ENCODE measurements around the gene CBX1. TPM values are rescaled to one million over a fixed set of nuclear protein-coding genes. Genes with fewer than 3 reads are reported as not detected.

The CBX1 gene
- total RNA-seq, 2 experiments from 2014 or later: 52.3 to 53.0 TPM

DNA sequence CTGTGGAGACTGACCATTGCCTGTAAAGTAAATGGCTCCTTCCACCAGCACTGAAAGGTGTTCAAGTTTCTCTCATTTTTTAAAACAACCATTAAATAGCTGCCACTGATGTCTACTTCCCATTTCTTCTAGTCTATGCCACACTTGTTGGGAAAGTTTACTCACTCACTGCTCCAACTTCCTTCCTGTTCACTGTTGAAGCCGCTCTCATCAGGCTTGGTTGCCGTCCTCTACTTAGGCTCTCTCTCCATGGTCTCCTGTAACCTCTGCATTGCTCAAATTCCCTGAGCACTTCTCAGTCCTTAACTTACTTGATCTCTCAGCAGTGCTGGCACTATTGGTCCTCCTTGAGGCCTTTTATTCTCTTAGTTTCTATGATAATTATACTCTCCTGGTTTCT, 38.7 kb upstream of the CBX1 start:
- Mint-ChIP-seq H3K27me3 (no peaks in the 10 kb centered on the region), H3K36me3 (ENCODE audit: low read depth) (peaks cover 18% of the 10 kb centered on the region), H3K9me3 (no peaks in the 10 kb centered on the region), H3K4me1 (ENCODE audit: low read depth) (peaks cover 22% of the 10 kb centered on the region), H3K4me3 (no peak overlapping the region), H3K27ac (peak overlapping the region; percentile 42)
- no peak for DNase-seq
- POLR2A ChIA-PET: no interaction called here
- no peak for TF ChIP-seq CTCF (IDR thresholded peaks at IDR 0.05)
- CTCF ChIA-PET: interaction anchor here (1.2 to 3.8 kb wide), 3 partner anchors 42 to 113 kb away, joined by 3 to 11 read pairs (median 3); no protein-coding TSS in a partner anchor
- intact Hi-C loops (cut with micrococcal nuclease): no loop called here
- peak; percentile 40 for ATAC-seq

- no peaks in the 10 kb centered on the region for H3K27me3 Mint-ChIP-seq
- H3K36me3 Mint-ChIP-seq (ENCODE audit: low read depth): peaks cover 18% of the 10 kb centered on the region
- DNase-seq: no peak
- H3K4me3 Mint-ChIP-seq: no peak overlapping the region
- H3K27ac Mint-ChIP-seq: no peak overlapping the region
- no peak for TF ChIP-seq CTCF (IDR thresholded peaks at IDR 0.05)
- POLR2A ChIA-PET: interaction anchor here (0.6 kb wide), 1 partner anchor 711 kb away, joined by 3 read pairs; no protein-coding TSS in a partner anchor
- intact Hi-C loops (cut with micrococcal nuclease): no loop called here
- CTCF ChIA-PET: interaction anchor here (0.9 to 3.8 kb wide), 3 partner anchors 57 to 480 kb away, joined by 3 to 11 read pairs (median 3); no protein-coding TSS in a partner anchor
- H3K4me1 Mint-ChIP-seq (ENCODE audit: low read depth): peaks cover 14% of the 10 kb centered on the region
- ATAC-seq: no peak
- no peaks in the 10 kb centered on the region for H3K9me3 Mint-ChIP-seq
Observed at GRCh38 chr17:48137656-48138055, 36.4 kb upstream of the CBX1 start.

DNA sequence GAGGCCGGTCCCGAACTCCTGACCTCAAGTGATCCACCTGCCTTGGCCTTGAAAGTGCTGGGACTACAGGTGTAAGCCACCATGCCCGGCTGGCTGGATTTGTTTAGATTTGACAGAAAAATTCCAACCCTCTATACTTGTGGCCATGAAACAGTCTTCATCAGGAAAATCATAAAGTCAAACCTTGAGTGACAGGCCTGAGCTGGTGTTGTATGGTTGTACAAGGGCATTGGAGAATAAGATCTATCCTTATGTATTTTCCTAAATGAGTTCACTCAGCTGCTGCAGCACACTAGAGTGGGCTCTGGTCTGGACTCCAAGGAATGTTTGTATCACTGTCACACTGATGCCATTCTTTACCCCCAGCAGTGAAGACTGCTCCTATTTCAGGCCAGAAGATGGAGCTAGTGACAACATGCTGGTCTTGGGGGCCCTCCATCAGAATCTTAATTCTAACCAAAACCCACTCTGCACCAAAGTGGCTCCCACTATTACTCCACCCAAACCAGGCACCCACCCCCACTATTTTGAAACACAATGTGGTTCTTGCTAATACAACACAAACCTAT, 33.7 kb upstream of the CBX1 start:
- ChIA-PET POLR2A (no interaction called here), CTCF (interaction anchor here (1.2 to 9.3 kb wide), 4 partner anchors 22 to 458 kb away, joined by 3 to 135 read pairs (median 4); no protein-coding TSS in a partner anchor)
- Mint-ChIP-seq H3K27ac (no peak overlapping the region), H3K4me3 (no peak overlapping the region), H3K4me1 (ENCODE audit: low read depth) (peaks cover 5% of the 10 kb centered on the region), H3K9me3 (no peaks in the 10 kb centered on the region), H3K36me3 (ENCODE audit: low read depth) (peaks cover 11% of the 10 kb centered on the region), H3K27me3 (no peaks in the 10 kb centered on the region)
- TF ChIP-seq CTCF (IDR thresholded peaks at IDR 0.05): no peak
- intact Hi-C loops (cut with micrococcal nuclease): no loop called here
- DNase-seq (no peak), ATAC-seq (peak; percentile 19)

- no peaks in the 10 kb centered on the region for H3K27me3 Mint-ChIP-seq
- H3K27ac Mint-ChIP-seq: no peak overlapping the region
- ChIA-PET CTCF (interaction anchor here (0.7 to 9.3 kb wide), 6 partner anchors 9 to 458 kb away, joined by 3 to 135 read pairs (median 4); no protein-coding TSS in a partner anchor), POLR2A (no interaction called here)
- no peaks in the 10 kb centered on the region for H3K4me1 Mint-ChIP-seq (ENCODE audit: low read depth)
- no peak for TF ChIP-seq CTCF (IDR thresholded peaks at IDR 0.05)
- no peaks in the 10 kb centered on the region for H3K9me3 Mint-ChIP-seq
- no peak for ATAC-seq
- intact Hi-C loops (cut with micrococcal nuclease): no loop called here
- H3K4me3 Mint-ChIP-seq: no peak overlapping the region
- no peak for DNase-seq
- H3K36me3 Mint-ChIP-seq (ENCODE audit: low read depth): peaks cover 2% of the 10 kb centered on the region
Observed at GRCh38 chr17:48132385-48132784, 31.1 kb upstream of the CBX1 start.

DNA sequence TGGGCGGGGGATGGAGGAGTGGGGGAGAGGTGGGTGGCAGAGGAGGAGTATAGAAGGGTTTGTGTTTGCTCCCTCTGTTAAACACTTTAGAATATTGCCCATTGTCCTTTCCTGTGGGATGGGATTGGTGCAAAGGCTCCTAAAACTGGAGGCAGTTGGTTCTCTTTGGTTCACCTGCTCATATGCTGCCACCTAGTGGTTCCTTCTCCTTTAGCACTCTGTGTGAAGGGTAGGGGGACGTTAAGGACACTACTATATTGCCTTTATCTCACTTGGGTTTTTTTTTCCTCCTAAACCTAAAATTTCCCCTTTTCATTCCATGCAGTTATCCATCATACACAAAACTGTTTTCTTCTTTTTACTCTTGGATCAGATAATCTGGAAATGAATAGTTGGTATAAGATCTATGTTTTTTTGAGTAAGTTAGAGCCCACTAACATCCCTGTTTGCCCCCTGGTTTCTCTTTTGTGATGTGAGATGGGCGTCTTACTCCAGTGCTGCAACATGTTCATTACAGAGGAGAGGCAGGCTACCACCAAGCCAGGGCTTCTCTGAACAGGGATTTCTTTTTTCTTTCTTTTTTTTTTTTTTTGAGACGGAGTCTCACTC, 30.0 kb upstream of the CBX1 start:
- ChIA-PET POLR2A (interaction anchor here (1.2 kb wide), 1 partner anchor 16 kb away, joined by 3 read pairs; no protein-coding TSS in a partner anchor), CTCF (interaction anchor here (0.8 to 9.3 kb wide), 12 partner anchors 8 to 488 kb away, joined by 3 to 135 read pairs (median 6); no protein-coding TSS in a partner anchor)
- H3K27ac Mint-ChIP-seq: no peak overlapping the region
- H3K4me3 Mint-ChIP-seq: no peak overlapping the region
- H3K4me1 Mint-ChIP-seq (ENCODE audit: low read depth): no peaks in the 10 kb centered on the region
- peak; percentile 89 for TF ChIP-seq CTCF (IDR thresholded peaks at IDR 0.05)
- H3K27me3 Mint-ChIP-seq: no peaks in the 10 kb centered on the region
- intact Hi-C loops (cut with micrococcal nuclease): loop anchor here (2.0 kb wide), 2 partner anchors 51 to 105 kb away; no protein-coding TSS in a partner anchor
- peak; percentile 66 for DNase-seq
- ATAC-seq: peak; percentile 78
- H3K36me3 Mint-ChIP-seq (ENCODE audit: low read depth): peaks cover 3% of the 10 kb centered on the region
- H3K9me3 Mint-ChIP-seq: no peaks in the 10 kb centered on the region

Measured in activated CD8-positive, alpha-beta T cell treated with anti-CD3 and anti-CD28 coated beads for 36 hours (primary cell).